Epithelial cell of umbilical artery (primary cell): ENCODE data around the gene GUCA1C. TPM values are rescaled to one million over a fixed set of nuclear protein-coding genes. Genes with fewer than 3 reads are reported as not detected.

Experiments used
- total RNA-seq: library from RNA; depleted of rRNA; stranded (reverse); fragments of >200 nt; gene quantifications from 2 replicates; pipeline ENCODE4 v1.2.3, GENCODE V29; 2014

GUCA1C gene, protein sequence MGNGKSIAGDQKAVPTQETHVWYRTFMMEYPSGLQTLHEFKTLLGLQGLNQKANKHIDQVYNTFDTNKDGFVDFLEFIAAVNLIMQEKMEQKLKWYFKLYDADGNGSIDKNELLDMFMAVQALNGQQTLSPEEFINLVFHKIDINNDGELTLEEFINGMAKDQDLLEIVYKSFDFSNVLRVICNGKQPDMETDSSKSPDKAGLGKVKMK
- not detected in 2 replicates for total RNA-seq

DNA sequence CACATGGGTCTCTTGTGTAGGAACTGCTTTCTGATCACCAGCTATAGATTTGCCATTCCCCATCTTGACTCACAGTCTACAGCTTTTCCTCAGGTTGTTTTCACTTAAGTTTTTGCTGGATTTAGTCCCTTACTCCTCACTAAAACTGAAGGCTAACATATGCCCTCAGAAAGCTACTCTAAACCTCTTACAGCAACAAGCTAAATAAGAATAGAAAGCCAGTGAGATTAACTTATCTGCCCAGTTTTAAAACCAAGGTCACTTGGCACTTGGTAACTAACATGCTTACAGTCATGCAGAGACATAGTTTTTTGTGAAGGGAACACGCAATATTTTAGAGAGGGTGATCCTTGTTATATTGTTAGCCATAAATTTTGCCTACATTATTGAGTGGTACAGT lies at the start of gene GUCA1C:
GUCA1C (minus strand) TSS at position 180 of the 400 bp plus-strand sequence; CDS start at position 63, 117 bp downstream.

Other genes with a start within 250 kb of the GUCA1C start
- gene RETNLB, start 196.5 kb downstream of the GUCA1C start, total RNA-seq, result not detected in 2 replicates
- gene TRAT1, start 131.1 kb downstream of the GUCA1C start, total RNA-seq, result not detected in 2 replicates
- gene MORC1, start 164.3 kb upstream of the GUCA1C start, total RNA-seq, result not detected in 2 replicates
- gene C3orf85, start 182.8 kb upstream of the GUCA1C start, total RNA-seq, result not detected in 2 replicates